Raji (cell line): ENCODE measurements around the gene CHSY3.

Source experiments
- POLR2A ChIP-seq: IDR thresholded peaks from 2 replicates; pipeline ENCODE4 v1.6.1; 2011; ENCODE audit warnings: low read depth, low read length, control low read depth; ENCODE audit not compliant: insufficient read depth

The CHSY3 gene

DNA sequence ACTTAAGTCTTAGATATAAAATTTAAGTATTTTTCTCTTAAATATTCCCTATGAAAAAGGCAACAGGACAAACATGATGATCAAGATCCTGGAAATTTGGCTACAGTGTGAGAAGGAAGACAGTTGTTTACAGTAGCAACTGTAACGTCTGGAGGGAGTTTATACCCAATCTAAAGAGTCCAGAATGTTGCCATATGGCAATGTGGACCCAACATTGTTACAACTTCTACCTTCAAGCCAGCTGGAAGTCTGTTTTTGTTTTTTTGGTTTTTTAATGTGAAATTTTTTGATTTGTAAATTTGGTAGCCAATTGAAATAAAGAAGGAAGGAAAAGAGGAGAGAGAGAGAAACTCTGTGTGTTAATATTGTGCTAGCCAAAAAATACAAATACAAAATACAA lies 233.4 kb downstream of the CHSY3 start:
- TF ChIP-seq POLR2A, result no peak

- TF ChIP-seq POLR2A, result no peak
Measured at GRCh38 chr5:130138406-130139045, 234.3 kb downstream of the CHSY3 start.

DNA sequence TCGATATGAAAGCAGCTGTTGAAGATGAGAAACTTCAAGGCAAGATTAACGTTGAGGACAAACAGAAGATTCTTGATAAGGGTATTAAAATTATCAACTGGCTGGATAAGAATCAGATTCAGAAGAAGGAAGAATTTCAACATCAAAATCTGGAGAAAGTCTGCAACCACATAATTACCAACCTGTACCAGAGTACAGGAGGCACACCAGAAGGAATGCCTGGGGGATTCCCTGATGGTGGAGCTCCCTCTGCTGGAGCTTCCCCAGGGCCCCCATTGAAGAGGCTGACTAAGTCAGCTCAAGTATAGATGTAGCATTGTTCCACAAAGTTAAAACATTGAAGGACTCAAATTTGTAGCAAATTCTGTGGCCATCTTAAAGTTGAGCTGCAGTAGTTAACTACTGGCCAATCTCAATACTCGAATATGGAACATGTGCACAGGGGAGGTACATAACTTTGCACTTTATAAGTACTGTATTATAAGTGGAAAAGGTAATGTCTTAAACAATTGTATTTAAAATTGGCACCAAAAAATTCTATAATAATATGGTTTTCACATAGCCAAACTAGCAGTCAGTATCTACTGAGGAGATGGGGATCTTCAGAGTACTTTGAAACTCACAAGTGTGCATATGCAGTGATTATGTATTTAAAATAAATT lies 237.5 kb downstream of the CHSY3 start:
- TF ChIP-seq POLR2A, result no peak

GRCh38 chr5:130151239-130151638 lies 247.0 kb downstream of the CHSY3 start:
- TF ChIP-seq POLR2A, result no peak

GRCh38 chr5:130155345-130156011 lies 251.2 kb downstream of the CHSY3 start:
- TF ChIP-seq POLR2A, result no peak

GRCh38 chr5:130158036-130158435 lies 253.8 kb downstream of the CHSY3 start:
- TF ChIP-seq POLR2A, result no peak

DNA sequence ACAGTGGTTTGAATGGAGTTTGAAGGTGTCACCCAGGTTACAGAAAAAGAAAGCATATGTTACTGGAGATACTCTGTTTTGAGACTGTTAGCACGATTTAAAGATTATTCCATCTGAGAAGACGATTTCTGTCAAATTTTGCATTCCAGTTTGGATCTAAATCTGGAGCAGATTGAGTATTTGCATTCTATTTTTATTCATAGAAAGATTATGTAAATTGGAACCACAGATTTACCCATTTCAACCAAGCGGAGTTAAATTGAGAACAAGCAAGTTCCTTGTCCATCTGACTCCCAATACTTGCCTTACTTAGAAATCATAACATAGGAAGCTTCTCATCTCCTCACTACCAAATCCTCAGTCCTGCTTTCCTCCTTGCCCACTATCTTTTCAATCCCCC lies 255.7 kb downstream of the CHSY3 start:
- no peak for TF ChIP-seq POLR2A

DNA sequence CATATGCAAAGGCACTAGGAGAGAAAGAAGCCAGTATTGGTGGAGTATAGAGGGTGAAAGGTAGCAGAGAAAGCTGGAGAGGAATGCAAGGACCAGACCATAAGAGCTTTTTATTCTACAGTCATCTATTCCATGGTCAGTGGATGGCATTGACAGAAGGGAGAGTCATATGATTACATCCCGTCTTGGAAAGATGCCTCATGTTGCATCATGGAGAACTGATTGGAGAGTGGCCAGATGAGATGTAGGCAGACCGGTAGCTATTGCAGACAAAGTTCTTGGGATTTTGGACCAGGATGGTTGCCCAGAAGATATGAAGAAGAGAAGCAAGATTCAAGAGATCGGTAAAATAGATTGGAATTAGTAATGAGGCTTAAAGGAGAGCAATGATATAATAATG lies 260.7 kb downstream of the CHSY3 start:
- no peak for TF ChIP-seq POLR2A

DNA sequence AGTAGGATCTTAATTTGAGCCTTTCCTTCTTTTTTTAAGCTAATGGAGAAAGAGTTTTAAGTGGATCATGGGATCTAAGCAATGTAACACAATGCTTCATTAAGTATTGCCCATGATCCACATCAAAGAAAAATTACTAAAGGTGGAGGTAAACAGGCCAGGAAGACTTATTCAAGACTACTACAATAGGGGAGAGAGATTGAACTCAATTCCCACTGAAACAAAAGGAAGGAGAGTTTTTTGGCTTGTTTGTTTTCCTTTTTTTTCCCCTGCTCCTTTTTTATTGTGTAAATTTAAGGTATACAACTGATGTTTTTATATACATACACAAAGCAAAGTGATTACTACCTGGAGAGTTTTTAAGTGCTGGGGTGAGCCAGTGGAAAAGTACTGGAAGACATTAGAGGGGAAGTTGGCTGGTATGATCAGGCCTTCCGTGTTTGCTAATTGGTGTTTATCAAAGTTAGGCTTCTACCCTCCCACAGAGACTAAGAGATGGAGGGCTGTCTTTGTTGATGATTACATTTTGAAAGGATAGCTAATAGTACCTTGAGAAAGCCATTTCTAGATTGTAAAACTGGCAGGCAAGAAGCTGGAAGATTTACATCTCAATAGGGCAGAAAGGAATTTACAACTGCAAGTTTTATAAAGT lies 262.7 kb downstream of the CHSY3 start:
- TF ChIP-seq POLR2A, result no peak

GRCh38 chr5:130168211-130168610 lies 263.9 kb downstream of the CHSY3 start:
- TF ChIP-seq POLR2A, result no peak

GRCh38 chr5:130171699-130172098 lies 267.4 kb downstream of the CHSY3 start:
- TF ChIP-seq POLR2A, result no peak

- no peak for TF ChIP-seq POLR2A
Measured at GRCh38 chr5:130183115-130183514, 278.9 kb downstream of the CHSY3 start.

- no peak for TF ChIP-seq POLR2A
Measured at GRCh38 chr5:130189961-130190360, 285.7 kb downstream of the CHSY3 start.

DNA sequence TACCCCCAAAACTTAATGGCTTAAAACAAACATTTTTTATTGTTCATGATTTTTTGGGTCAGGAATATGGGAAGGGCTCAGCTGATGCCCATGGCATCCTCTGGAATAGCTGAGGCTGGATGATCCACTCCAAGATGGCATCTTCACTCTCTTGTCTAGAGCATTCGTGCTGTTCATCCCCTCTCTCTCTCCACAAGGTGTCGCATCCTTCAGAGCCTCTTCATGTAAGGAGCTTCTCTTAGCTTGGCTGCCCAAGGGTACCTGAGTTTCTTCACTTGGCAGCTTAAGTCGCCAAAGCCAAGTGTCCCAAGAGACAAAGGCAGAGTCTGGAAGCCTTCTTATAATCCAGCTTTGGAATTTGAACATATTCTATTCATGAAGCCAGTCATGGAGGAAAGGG lies 294.7 kb downstream of the CHSY3 start:
- no peak for TF ChIP-seq POLR2A

GRCh38 chr5:130206686-130207085 lies 302.4 kb downstream of the CHSY3 start:
- no peak for TF ChIP-seq POLR2A

GRCh38 chr5:130213607-130214006 lies 309.3 kb downstream of the CHSY3 start:
- TF ChIP-seq POLR2A, result no peak
